Caki2 (cell line): ENCODE data around the gene ASB18. TPM values are rescaled to one million over a fixed set of nuclear protein-coding genes. Genes with fewer than 3 reads are reported as not detected.

ENCODE experiments used
- DNase-seq: peaks from one replicate; pipeline ENCODE4 v3.0.0-alpha.2; 2015; ENCODE audit warnings: low read depth
- in situ Hi-C: cut with HindIII; loops from 2 replicates; pipeline ENCODE4 v1.10.0; 2016; ENCODE audit warnings: low sequenced_read_pairs, low pct_unique_long_range_greater_than_20kb, mixed read lengths
- total RNA-seq: library from RNA; depleted of rRNA; stranded (reverse); fragments of >200 nt; shearing (Covaris generic); gene quantifications from 2 replicates; pipeline ENCODE4 v1.2.3, GENCODE V29; 2014; ENCODE audit warnings: low replicate concordance; rRNA removed

Gene ASB18
- total RNA-seq, 1 experiment from 2014 or later = not detected

- no peak for DNase-seq
- in situ Hi-C loops = no loop called here
Measured at GRCh38 chr2:236161082-236161462, 103.1 kb downstream of the ASB18 start.

DNA sequence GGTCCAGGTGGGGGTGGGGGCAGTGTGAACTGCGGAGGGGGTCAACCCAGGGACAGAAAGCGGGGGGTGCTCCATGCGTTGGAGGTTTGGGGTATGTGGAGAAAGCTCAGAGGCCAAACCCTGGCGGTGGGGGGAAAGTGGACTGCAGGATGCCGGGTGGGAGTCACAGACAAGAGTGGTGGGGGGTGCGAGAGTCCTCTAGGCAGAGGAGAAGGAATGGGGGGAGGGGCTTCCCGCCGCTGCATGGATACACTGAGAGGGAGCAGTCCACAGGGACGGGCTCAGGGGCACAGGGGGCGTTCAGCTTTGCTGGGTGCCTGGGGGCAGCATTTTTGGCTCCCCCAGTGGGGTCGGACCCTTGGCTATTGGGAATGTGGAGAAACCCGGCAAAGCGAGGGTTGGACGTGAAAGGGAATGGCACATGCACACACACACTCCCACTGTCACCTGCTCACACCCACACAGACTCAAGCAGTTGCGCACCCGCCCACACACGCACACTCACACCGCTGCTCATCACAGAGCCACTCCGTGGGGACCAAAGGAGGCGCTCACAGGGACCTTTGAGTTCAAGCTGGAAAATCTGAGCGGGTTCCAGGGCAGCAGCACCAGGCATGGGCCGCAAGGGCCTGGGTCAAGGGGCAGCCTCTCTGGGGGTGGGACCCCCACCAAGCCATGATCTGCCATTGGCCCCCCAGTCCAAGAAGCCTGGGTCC, 103.7 kb downstream of the ASB18 start:
- in situ Hi-C loops = no loop called here
- no peak for DNase-seq

DNA sequence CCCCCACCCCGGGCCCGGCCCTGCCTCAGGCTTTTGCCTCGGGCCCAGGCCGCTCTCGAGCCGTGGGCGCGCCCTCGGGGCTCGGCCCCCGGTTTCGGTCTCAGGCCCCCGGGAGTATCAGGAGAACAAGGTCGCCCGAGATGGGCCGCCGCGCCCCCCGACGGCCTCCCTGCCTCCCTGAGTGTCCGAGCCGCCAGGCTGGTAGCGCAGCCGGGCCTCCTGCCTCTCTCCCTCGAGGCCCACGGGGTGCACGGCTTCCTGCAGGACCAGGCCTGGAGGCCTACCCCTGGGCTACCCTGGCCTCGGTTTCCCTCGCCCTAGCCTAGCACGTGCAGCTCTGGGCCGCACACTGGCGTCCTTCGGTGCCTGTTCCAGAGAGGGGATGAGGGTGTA, 104.4 kb downstream of the ASB18 start:
- DNase-seq = no peak
- in situ Hi-C loops = no loop called here

GRCh38 chr2:236158969-236159777, 105.0 kb downstream of the ASB18 start:
- in situ Hi-C loops = no loop called here
- DNase-seq = no peak

DNA sequence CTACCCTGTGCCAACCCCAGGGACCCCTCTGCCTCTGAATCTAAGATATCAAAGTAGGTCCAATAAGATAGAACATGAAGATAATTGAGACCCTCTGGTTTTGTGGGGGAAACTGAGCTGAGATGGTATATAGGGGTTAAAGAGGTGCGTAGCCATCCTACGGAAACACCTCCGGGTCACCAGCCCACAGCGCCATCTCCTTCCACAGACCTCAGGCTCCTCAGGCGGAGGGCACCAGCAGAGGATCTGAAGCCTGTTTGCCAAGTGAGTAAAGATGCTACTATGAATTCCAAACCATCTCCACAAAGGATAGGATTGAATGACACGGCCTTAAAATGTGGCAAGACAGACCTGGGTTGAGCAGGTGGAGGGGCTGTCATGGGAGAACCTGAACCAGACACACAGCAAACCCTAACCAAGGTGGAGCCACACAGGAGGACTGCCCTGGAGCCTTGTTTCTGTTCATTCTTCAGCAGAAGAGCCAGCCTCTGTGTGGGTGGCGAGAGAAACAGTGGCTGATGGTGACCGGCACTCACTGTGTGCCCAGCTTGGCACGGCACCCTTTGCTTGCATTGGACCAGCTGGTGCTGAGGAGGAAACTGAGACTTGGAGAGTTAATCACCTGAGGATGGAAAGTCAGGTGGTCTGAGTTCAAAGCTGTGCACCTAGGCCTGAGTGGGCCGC, 106.2 kb downstream of the ASB18 start:
- in situ Hi-C loops = no loop called here
- no peak for DNase-seq

DNA sequence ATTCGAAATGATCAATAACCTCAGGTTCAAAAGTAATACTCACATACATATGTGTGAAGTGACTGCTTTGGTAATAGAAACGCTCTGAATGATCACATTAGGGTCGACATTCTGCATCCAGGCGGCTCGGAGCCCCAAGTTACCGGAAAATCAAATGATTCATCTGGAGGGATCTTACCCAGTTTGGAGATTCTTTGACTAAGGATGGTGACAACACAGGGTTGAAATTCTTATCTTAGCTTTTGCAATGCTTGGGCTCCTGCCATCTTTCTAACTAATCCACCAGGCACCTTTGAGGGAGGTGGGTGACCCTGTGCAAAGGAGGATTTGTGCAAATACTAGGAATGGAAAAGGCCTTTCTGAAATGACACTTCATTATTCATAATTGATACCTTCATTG, 106.8 kb downstream of the ASB18 start:
- no peak for DNase-seq
- in situ Hi-C loops = no loop called here

DNA sequence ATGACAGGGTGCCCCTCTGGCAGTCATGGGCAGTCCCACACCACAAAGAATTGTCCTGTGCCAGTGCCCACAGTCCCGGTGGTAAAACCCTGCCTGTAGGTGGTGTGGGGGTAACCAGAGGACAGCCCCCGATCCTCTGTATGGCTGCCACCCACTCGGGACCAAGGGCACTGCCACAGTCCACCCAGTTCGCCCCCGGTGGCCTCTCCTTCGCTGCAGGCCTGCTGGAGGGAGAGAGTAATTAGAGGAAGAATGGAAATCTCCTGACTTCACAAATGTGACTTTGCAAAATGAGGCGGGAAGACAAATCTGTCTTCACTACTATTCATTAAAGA, 107.4 kb downstream of the ASB18 start:
- DNase-seq = no peak
- in situ Hi-C loops = no loop called here

DNA sequence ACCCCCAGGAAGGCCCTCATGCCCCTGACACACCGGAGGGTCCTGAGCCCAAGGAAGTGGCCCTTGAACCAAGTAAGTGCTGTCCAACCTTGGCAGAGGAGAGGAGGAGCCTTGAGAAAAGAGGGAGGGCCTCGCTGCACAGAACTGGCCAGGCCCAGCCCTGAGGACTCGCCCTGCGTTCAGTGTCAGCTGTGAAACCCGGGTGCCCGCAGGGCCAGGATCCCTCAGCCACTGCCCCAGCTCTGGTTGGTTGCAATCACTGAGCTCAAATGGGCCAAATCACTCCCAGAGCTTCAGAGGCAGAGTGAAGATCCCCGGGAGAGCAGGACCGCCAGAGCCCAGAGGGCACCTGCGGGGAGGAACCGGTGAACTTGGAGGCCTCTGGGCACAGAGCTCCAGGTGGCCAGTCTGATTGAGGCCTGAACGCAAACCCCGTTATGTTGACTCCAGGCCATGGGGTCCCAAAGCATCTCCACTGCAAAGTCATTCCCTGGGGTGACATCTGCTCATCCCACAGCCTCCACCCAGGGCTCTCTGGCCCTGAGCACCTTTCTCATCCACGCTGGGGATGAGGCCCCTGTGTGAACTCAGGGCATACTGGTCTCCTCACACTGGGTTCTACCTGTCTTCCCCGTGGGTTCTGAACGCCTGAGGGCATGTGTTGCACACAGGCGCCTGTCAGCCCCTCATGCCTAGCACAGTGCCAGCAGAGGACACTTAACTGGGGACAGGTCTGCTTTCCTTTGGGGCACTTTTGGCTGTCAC, 107.9 kb downstream of the ASB18 start:
- in situ Hi-C loops = no loop called here
- DNase-seq = no peak

DNA sequence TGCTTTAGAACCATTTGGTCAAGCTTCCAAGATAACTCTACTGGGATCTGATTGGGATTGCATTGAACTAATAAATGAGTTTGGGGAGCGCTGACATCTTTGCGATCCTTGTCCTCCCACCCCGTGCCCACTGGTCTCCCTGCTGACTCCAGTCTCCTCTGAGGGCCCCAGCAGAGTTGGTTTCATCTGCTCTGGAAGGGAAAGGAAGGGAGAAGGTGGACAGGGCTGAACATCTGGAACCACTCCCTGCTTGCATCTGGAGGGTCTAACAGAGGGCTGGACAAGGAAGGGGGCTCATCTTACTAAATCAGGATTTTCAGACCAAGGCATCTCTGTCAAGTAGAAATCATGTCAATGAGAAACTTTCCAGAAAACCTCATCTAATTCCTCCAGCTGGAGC, 108.8 kb downstream of the ASB18 start:
- no peak for DNase-seq
- in situ Hi-C loops = no loop called here

- DNase-seq = no peak
- in situ Hi-C loops = no loop called here
Measured at GRCh38 chr2:236146436-236146835, 117.8 kb downstream of the ASB18 start.

DNA sequence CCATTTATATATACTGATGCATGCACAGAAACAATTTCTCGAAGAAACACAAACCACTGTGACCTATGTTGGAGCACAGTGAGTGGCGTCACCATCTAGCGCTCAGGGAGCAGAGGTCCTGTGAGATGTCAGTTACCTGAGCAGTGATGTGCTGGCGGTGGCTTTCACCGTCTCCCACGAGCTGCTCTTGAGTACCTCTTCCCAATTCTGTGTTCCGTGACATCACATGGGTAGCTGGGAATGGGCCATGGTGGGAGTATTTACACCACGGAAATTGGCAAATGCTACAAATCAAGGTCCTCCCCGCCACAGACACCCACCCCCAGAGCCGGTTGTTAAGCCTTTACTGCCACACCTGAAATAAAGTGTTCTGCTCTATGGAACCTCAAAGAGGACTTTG, 120.4 kb downstream of the ASB18 start:
- in situ Hi-C loops = no loop called here
- no peak for DNase-seq

Other genes starting within 250 kb of the ASB18 start
- 2.9 TPM in 1 of 2 replicates, not detected in the other for gene GBX2, start 96.0 kb downstream of the ASB18 start, total RNA-seq